Erythroblast (primary cell): ENCODE data around the gene PDE3A.

Experiments
- GATA1 ChIP-seq: IDR thresholded peaks from 2 replicates; pipeline ENCODE4 v1.6.1; 2011; ENCODE audit warnings: low read depth, mild to moderate bottlenecking, control low read depth, low read length, moderate library complexity
- POLR2A ChIP-seq: IDR thresholded peaks from 2 replicates; pipeline ENCODE4 v1.6.1; 2011; ENCODE audit warnings: mild to moderate bottlenecking, low read length

GRCh38 chr12:20546267-20546666 lies 177.9 kb downstream of the PDE3A start:
- TF ChIP-seq POLR2A: no peak
- no peak for TF ChIP-seq GATA1
